ENCODE data around the gene EPN3. TPM values are rescaled to one million over a fixed set of nuclear protein-coding genes. Genes with fewer than 3 reads are reported as not detected.

EPN3 gene
- total RNA-seq, 4 donors from 2014 or later, result 99.2 to 174 (median 115) TPM

DNA sequence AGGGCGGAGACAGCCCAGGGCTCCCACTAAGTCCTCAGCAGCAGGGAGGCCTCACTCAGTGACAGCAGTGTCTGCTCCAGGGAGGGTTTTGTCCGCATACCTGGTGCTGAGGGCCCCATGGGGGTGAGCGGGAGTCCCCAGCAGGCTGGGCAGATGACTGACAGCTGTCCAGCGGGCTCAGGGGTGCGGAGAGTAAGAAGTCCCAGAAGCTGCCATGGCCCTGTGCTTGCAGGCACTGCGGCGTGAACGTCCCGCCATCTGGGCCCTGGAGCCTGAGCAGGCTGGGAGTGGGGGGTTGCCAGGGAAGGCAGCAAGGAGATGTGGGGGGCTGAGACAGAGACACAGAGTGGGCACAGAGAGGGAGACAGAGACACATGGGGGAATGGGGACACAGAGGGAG is 48.1 kb downstream of the EPN3 start:
- DNase-seq (ENCODE audit: low spot score in 2 of 2), result no peak
- TF ChIP-seq, protein P1, sequence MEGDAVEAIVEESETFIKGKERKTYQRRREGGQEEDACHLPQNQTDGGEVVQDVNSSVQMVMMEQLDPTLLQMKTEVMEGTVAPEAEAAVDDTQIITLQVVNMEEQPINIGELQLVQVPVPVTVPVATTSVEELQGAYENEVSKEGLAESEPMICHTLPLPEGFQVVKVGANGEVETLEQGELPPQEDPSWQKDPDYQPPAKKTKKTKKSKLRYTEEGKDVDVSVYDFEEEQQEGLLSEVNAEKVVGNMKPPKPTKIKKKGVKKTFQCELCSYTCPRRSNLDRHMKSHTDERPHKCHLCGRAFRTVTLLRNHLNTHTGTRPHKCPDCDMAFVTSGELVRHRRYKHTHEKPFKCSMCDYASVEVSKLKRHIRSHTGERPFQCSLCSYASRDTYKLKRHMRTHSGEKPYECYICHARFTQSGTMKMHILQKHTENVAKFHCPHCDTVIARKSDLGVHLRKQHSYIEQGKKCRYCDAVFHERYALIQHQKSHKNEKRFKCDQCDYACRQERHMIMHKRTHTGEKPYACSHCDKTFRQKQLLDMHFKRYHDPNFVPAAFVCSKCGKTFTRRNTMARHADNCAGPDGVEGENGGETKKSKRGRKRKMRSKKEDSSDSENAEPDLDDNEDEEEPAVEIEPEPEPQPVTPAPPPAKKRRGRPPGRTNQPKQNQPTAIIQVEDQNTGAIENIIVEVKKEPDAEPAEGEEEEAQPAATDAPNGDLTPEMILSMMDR (IDR thresholded peaks at IDR 0.05), result no peak
- TF ChIP-seq POLR2A (IDR thresholded peaks at IDR 0.05), result no peak
- no peak overlapping the region for H3K4me3 ChIP-seq (ENCODE audit: low read depth, poor library complexity, severe bottlenecking)
- intact Hi-C loops (cut with DNase I; ENCODE audit: low total_unique reads), result no loop called here
- WGBS, 2 donors, result 93 to 98% methylated on average over 7 to 9 of the region's 9 CpGs

DNA sequence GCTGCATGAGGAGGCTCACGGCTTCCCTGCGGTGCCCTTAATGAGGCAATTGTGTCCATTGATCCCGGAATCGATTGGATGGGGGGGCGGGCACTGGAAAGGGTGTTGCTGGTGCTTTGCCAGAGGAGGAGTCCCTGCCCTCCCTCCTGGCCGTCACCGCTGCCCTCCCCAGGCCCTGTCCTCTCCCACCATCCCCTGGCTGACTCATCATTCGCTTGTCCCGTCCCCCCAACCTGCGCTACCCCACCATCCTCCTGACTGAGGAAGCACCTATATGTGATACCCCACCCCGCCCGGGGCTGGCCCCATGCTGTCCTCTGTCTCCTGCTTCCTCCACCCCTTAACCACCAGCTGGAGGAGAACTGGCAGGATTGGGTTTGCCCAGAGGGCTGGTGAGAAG is 48.8 kb downstream of the EPN3 start:
- no peak overlapping the region for H3K4me3 ChIP-seq (ENCODE audit: low read depth, poor library complexity, severe bottlenecking)
- intact Hi-C loops (cut with DNase I; ENCODE audit: low total_unique reads), result no loop called here
- TF ChIP-seq, protein P1 (IDR thresholded peaks at IDR 0.05), result no peak
- no peak for TF ChIP-seq POLR2A (IDR thresholded peaks at IDR 0.05)
- 94 to 95% methylated on average over 12 of the region's 12 CpGs for WGBS, 2 donors
- no peak for DNase-seq (ENCODE audit: low spot score in 2 of 2)

DNA sequence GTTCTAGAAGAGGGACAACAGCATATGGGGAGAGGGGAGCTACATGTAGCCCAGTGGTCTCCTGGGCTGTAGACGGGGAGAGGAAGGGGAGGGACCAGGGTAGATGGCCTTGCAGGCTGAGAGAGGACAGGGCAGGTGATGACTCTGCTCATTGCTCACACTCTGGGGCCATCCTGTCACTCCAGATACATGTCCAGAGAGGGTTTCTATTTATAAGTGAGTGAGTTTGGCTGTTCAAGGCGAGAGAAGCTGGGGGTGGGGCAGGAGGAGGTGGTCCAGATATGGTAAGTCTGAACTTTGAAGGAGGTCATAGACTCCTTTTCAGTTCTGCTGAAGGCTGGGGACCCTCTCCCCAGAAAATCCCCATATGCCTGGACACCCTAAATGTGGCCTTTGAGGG is 50.2 kb downstream of the EPN3 start:
- 81 to 89% methylated on average over 2 of the region's 2 CpGs for WGBS, 2 donors
- no peak for TF ChIP-seq POLR2A (IDR thresholded peaks at IDR 0.05)
- TF ChIP-seq, protein P1 (IDR thresholded peaks at IDR 0.05), result no peak
- intact Hi-C loops (cut with DNase I; ENCODE audit: low total_unique reads), result no loop called here
- no peak overlapping the region for H3K4me3 ChIP-seq (ENCODE audit: low read depth, poor library complexity, severe bottlenecking)
- no peak for DNase-seq (ENCODE audit: low spot score in 2 of 2)

DNA sequence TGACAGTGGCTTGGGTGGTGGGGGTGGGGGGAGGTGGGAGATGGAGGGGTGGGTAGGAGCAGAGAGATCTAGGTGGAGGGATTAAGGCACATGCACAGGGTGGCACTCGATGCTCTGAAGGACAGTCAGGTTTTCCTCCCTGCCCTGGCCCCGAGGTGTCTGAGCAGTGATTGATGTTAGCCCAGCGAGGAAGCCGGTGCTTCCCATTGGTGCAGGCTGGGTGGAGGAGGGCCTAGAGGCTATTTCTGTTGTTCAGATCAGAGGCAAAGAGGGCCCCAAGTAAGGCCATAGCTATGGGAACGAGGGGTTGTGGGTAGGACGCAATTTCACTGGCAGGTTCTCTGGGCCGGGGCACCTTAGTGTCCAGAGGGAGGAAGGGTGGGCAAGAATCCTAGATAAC is 51.1 kb downstream of the EPN3 start:
- no peak for TF ChIP-seq POLR2A (IDR thresholded peaks at IDR 0.05)
- TF ChIP-seq, protein P1 (IDR thresholded peaks at IDR 0.05), result no peak
- intact Hi-C loops (cut with DNase I; ENCODE audit: low total_unique reads), result no loop called here
- H3K4me3 ChIP-seq (ENCODE audit: low read depth, poor library complexity, severe bottlenecking), result no peak overlapping the region
- no peak for DNase-seq (ENCODE audit: low spot score in 2 of 2)
- 74 to 78% methylated on average over 7 of the region's 7 CpGs for WGBS, 2 donors

DNA sequence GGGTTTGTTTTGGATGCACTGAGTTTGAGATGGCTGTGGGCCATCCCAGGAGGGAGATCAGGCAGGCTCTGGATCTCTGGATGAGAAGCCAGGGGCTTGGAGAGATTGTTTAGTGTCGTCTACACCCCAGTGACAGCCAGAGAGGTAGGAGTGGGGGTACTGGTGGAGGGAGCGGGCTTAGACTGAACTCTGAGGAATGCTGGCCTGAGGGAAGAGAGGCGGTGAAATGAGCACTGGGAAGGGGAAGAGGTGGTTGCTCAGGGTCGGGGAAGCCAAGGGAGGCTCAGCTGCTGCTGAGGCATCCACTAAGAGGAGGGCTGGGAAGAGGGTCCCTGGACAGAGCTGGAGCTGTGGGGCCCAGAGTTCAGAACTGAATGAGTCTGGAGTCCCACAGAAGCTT is 51.6 kb downstream of the EPN3 start:
- H3K4me3 ChIP-seq (ENCODE audit: low read depth, poor library complexity, severe bottlenecking), result no peak overlapping the region
- TF ChIP-seq POLR2A (IDR thresholded peaks at IDR 0.05), result no peak
- DNase-seq (ENCODE audit: low spot score in 2 of 2), result no peak
- WGBS, 2 donors, result 76 to 80% methylated on average over 4 of the region's 4 CpGs
- intact Hi-C loops (cut with DNase I; ENCODE audit: low total_unique reads), result no loop called here

DNA sequence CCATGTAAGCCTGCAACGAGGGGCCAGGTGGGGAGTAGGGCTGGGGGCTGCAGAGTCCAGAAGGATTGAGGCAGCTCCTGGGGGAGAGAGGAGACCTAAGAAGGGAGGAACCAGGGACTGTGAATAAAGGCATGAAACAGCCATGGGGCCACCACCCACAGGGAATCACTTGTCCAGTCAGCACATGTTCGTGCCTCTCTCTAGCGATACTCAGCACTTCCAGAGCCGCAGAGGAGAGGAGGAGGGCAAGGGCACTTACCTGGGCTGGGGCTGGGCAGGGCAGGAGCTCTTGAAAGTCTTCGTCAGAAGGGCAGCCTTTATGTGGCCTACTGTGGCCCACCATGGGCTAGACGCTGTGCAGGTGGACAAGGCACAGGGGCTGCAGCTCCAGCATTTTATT is 52.2 kb downstream of the EPN3 start:
- WGBS, 2 donors, result 60 to 65% methylated on average over 6 of the region's 6 CpGs
- TF ChIP-seq, protein P1 (IDR thresholded peaks at IDR 0.05), result no peak
- TF ChIP-seq POLR2A (IDR thresholded peaks at IDR 0.05), result no peak
- DNase-seq (ENCODE audit: low spot score in 2 of 2), result no peak
- no peak overlapping the region for H3K4me3 ChIP-seq (ENCODE audit: low read depth, poor library complexity, severe bottlenecking)
- intact Hi-C loops (cut with DNase I; ENCODE audit: low total_unique reads), result no loop called here

Measured in lower leg skin (tissue), 4 donors.